Measurements from ENCODE around the gene LRP8.
"Not testable (repeated sequence)": the region's sequence is repeated elsewhere in the genome, so short reads cannot be mapped to it uniquely, and the experiment has no call there.

Gene LRP8

GRCh38 chr1:53303726-53304515 lies 23.9 kb downstream of the LRP8 start:
- no peak for DNase-seq

- DNase-seq, result no peak
Measured at GRCh38 chr1:53303243-53303642, 24.6 kb downstream of the LRP8 start.

GRCh38 chr1:53299233-53299632 lies 28.6 kb downstream of the LRP8 start:
- DNase-seq, result no peak

DNA sequence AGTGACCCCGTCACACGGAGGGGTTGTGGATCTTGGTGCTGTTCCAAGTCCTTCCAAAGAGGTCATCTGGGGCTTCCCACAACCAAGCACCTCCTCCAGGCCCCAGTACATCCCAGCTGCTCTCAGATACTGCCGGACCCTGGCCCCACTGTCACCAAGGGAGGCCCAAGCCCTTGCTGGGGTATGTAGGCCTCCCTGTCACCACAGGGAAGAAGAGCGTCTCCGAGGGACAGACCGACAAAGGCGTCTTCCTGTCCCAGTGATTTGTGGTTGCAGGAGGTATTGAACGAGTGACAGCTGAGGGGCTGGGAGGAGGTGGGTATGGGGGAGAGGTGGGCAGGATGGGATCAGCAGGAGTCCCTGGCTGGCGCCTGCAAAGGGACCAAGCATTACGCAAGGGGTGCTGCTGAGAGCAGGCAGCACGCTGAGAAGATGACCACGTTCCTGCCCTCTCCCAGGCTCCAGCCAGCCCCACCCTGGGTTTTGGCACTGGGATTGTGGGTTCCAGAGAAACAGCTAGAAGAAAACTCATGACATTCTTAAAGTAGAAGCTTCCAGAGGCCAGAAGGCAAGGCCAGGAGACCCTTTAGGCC lies 29.7 kb downstream of the LRP8 start:
- DNase-seq, result no peak

- DNase-seq, result no peak
Measured at GRCh38 chr1:53297195-53297594, 30.7 kb downstream of the LRP8 start.

- no peak for DNase-seq
Measured at GRCh38 chr1:53296117-53296749, 31.6 kb downstream of the LRP8 start.

GRCh38 chr1:53295726-53296116 lies 32.1 kb downstream of the LRP8 start:
- no peak for DNase-seq

GRCh38 chr1:53295295-53295694 lies 32.6 kb downstream of the LRP8 start:
- DNase-seq, result no peak

- peak; percentile 30 to 45 for DNase-seq
Measured at GRCh38 chr1:53294567-53294966, 33.3 kb downstream of the LRP8 start.

GRCh38 chr1:53294061-53294460 lies 33.8 kb downstream of the LRP8 start:
- DNase-seq, result no peak

DNA sequence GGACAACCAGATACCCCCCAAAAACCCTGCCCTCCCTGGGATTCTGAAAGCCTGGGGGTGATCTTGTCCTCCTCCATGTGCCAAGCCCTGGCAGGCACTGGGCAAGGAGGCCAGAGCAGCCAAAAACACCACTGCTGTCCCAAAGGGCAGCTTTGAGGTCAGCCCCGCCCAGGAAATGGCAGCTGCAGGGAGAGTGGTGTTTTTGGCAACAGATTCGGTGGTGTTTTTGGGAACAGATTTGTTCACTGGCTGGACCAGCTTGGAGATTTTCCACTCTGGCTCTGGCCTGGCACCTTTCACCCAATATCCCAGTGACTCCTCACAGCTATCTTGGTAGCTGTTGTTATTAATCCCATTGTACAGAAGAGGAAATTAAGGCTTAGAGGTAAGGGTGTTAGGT lies 34.7 kb downstream of the LRP8 start:
- no peak for DNase-seq

DNA sequence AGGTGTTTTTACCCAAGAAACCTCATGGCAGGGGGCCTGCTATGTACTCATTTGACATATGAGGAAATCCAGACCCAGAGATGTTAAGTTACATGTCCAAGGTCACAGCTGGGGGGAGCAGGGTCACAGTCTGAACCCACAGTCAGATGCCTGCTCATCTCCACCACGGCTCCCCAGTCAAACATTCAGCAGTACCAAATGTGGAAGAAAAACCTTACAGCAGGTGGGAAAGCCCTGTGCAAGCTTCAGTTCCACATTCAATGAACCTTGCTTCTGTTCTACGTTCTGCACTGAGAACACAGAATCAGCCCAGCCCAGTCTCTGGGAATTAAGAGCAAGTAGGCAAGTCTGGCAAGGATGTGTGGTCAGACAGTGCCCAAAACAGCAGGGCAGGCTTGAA lies 35.2 kb downstream of the LRP8 start:
- no peak for DNase-seq

- DNase-seq, result no peak
Measured at GRCh38 chr1:53291574-53291973, 36.3 kb downstream of the LRP8 start.

- no peak for DNase-seq
Measured at GRCh38 chr1:53288790-53289429, 39.0 kb downstream of the LRP8 start.

GRCh38 chr1:53288002-53288789 lies 39.7 kb downstream of the LRP8 start:
- no peak for DNase-seq

DNA sequence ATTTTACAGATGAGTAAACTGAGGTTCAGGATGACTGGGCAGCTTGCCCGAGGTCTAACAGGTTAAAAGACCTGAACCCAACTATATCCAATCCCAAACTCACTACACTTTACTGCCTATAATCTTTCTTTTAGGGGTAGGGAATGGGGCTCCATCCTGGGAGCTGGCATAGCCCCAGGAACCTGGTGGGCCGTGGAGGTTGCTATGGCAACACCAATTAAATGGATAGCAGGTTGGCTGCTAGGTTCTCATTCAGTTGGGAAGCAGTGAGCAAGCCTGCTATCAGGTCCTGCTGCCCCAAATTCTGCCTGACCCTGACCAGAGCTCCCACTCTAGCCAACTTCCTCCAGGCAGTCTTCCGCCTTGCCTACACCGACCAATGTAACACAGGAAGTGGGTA lies 40.9 kb downstream of the LRP8 start:
- DNase-seq, result no peak

- no peak for DNase-seq
Measured at GRCh38 chr1:53285969-53286760, 41.7 kb downstream of the LRP8 start.

DNA sequence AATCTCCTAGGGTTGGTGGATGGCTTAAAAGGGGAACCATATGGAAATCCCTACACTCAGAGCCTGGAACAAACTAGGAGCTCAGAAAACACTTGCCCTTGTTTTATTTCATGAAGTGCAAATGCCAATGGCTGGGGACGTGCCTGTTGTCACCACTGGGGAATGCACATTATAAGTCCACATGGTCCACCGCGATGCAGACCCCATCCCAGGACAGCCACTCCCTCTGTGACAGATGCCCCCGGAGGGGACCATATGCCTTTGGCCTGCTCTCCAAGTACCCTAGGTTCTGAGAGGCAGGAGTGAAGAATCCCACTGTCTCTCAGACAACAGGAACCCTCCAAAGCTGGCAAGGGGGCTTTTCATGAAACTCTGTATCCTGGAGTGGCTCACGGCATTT lies 42.3 kb downstream of the LRP8 start:
- no peak for DNase-seq

DNA sequence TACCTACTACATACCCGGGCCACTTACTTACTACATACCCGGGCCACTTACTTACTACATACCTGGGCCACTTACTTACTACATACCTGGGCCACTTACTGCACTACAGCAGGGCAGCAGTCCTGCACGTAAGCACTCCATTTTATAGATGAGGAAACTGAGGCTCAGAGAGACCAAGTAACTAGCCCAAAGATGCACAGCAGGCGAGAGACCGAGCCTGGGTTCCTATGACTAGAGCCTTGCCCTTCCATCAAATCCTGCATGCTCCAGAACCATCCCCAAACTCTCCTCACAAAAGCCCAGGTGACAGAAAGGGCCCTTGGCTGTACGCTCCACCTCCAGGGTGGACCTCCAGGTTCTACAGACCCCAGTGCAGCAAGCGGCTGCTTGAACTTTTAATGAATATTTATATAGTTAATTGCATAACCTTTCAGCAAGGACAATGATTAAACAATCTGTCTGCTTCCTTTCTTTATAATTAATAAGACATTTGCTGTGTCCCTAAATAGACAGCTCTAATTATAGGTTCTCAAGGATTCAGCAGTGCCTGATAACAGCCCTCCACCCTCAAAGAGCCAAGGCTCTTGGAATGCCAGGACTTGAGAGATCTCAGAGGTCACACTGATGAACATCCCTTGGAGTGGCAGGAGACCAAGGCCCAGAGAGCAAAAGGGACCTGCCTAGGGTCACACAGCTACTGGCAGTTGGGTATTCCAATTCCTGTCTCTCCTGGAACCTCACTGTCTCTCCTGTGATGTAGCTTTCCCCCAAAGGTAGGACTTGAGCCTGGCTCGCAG lies 43.4 kb downstream of the LRP8 start:
- DNase-seq, result no peak

GRCh38 chr1:53283156-53283555 lies 44.7 kb downstream of the LRP8 start:
- not testable (repeated sequence) for DNase-seq

DNA sequence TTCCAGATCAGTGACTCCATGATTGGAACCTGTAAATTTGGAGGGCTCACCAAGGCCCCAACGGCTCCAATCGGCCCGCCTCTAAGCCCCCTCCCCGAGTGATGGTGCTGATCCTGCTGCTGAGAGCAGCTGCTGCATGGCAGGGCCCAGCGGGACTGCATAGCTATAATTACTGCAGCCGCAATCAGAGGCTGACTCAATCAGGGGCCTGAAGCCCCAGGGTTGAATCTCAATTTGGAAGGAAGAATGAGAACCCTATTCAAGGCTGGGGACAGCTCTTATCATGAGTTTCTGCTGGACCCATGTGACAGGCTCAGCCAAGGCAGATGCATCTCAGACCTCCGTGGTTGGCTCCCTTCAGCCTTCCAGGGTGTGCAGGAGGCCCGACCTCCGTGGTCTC lies 46.7 kb downstream of the LRP8 start:
- DNase-seq, result no peak
